HG02798 (cell line): ENCODE data around the gene CD163.
"Not testable (repeated sequence)": the region's sequence is repeated elsewhere in the genome, so short reads cannot be mapped to it uniquely, and the experiment has no call there.

ENCODE experiments used
- ATAC-seq: cut with Tn5 transposase; IDR thresholded peaks from one replicate; pipeline ENCODE4 v1.9.1; 2021; ENCODE audit warnings: mild to moderate bottlenecking; ENCODE audit not compliant: unreplicated experiment, poor library complexity

The CD163 gene

GRCh38 chr12:7503686-7504415 lies at the start of gene CD163:
CD163 (minus strand) TSS chr12:7503777; CDS start chr12:7503690, 87 bp downstream.
- ATAC-seq = no peak

DNA sequence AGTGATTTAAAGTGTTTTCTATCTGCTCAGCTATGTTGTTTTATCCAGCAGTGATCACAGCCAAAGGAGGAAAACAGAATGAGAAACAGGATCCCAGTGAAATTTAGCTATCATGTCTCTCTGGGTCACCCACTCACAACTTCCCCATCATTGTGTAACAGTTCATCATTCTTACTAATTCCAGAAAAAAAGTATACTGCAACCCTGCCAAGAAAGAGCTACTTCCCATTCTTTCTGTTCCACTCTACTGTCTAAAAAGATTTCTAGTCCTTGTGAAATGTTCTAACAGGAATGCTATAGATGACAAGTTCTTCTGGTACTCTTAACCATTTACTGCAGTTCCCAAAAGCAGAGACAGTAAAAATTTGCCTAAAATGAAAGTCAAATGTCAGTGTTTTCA lies 39.2 kb upstream of the CD163 start:
- ATAC-seq = no peak

- no peak for ATAC-seq
These were observed 38.5 kb upstream of the CD163 start for GRCh38 chr12:7542046-7542445.

- no peak for ATAC-seq
These were observed 10.8 kb upstream of the CD163 start for GRCh38 chr12:7514416-7514815.

- no peak for ATAC-seq
These were observed 9.0 kb upstream of the CD163 start for GRCh38 chr12:7512553-7512952.

- not testable (repeated sequence) for ATAC-seq
These were observed 6.4 kb upstream of the CD163 start for GRCh38 chr12:7509793-7510470.

- no peak for ATAC-seq
These were observed 965 bp downstream of the CD163 start for GRCh38 chr12:7502612-7503011.

DNA sequence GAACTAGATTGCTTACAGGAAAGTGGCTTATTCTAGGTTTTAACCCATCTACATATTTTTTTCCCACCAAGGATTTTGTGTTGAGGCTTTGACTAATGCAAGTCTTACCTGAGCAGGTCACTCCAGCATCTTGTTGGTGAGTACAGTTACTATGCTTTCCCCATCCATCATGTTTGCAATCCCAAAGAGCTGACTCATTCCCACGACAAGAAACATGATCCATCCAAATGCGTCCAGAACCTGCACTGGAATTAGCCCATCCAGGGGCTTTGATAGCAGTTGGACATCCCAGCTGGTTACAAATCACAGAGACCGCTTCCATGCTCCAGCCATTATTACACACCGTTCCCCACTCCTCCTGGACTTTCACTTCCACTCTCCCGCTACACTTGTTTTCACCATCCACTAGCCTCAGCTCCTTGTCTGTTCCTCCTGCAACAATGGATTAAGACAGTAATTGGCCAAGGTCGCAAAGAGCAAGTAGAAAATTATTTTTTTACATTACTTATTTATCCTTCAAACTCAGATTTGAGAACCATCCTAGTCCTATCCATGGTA lies 2.5 kb downstream of the CD163 start:
- ATAC-seq = no peak

- no peak for ATAC-seq
These were observed 3.9 kb downstream of the CD163 start for GRCh38 chr12:7499636-7500035.

DNA sequence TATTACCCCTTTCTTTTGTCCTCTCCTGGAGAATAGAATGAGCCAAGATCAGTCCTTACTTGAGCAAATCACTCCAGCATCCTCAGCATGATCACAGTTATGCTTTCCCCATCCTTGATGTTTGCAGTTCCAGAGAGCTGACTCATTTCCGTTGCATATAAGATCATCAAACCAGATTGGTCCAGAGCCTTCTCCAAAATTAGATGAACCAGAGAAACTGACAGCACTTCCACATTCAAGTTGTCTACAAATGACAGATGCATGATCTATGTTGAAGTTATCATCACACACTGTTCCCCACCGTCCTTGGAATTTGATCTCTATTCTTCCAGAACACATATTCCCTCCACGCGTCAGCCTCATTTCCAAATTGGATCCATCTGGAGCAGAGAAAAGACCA lies 4.8 kb downstream of the CD163 start:
- ATAC-seq = no peak

GRCh38 chr12:7497661-7498060 lies 5.9 kb downstream of the CD163 start:
- no peak for ATAC-seq

DNA sequence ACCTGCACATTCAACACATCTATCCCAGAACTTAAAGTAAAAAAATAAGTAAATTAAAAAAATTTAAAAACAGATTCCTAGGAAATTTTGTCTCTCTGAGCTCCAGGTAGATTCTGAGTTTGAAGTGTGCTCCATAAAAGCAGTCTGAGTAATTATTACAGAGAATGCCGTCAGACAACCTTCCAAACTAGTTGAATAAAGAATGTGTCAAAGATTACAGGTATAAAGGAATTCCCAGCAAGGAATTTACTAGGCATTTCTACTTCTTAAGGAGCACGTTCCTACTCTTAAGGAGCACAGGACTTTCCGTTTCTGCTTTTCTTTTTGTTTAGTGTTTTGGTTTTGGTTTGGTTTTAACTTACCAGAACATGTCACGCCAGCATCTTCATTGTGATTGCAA lies 7.1 kb downstream of the CD163 start:
- no peak for ATAC-seq

GRCh38 chr12:7495136-7495535 lies 8.4 kb downstream of the CD163 start:
- no peak for ATAC-seq

DNA sequence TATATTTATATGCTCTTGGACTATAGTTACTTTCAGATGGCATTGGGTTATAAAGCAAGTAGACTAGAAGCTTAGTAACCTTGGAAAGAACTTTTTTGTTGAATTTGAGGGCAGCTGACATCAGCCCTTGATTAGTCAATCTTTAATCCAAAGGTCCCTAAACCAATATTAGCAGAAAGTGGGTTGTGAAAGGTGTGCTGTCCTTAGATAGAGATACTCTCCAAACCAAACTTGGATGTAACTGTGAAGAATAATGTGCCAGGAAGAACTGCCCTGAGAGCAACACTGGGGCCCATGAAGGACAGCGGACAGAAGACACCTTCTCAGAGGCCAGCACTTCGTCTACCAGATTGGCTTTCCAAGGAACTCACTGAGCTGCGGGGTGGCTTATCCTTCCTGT lies 10.6 kb downstream of the CD163 start:
- ATAC-seq = no peak

DNA sequence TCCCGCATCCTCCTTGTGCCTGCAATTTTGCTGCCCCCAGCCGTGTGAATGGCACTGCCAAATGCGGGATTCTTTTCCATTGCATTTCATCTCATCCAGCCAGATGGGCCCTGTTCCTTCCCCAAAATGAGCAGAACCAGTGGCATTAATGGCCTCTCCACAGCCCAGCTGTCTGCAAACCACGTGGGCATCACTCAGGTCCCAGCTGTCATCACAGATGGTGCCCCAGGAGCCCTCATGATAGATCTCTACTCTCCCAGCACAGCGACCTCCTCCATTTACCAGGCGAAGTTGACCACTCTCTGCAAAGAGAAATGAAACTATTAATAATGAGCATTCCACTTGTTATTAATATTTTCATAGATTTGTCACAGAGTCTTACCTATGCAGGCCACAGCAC lies 17.1 kb downstream of the CD163 start:
- ATAC-seq = no peak

- no peak for ATAC-seq
These were observed 18.5 kb downstream of the CD163 start for GRCh38 chr12:7485095-7485494.

GRCh38 chr12:7483343-7483742 lies 20.2 kb downstream of the CD163 start:
- no peak for ATAC-seq

GRCh38 chr12:7479771-7480170 lies 23.8 kb downstream of the CD163 start:
- no peak for ATAC-seq

- no peak for ATAC-seq
These were observed 31.5 kb downstream of the CD163 start for GRCh38 chr12:7472060-7472459.

DNA sequence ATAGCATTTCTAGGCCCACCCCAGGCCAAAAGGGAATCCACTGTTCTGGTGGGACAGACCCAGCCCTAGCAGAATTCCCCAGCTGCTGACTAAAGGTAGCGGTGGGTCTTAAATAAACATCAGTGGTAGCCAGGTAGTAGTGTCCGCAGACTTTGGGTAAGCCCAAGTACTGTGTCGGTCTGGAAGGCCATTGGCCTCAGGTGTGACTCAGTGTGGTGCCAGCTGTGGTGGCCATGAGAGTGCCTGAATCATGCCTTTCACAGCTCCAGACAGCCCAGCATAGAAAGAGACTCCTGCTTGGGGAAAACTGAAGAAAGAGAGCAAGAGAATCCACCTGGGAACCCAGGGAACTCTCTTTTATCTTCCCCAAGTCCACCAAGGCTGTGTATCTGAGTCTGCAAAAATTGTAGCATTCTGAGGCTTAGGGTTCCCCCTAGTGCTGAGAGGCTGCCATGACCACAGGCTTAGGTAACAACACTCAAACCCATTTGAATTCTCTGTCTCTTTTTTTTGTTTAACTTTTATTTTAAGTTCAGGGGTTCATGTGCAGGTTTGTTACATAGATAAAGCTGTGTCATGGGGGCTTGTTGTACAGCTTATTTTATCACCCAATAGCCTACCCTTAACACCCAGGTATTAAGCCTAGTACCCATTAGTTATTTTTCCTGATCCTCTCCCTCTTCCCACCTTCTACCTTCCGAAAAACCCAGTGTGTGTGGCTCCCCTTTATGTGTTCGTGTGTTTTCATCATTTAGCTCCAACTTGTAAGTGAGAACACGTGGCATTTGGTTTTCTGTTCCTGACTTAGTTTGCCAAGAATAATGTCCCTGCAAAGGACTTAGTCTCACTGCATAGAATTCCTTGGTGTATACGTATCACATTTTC lies 43.0 kb downstream of the CD163 start:
- ATAC-seq = peak; percentile 60

GRCh38 chr12:7459973-7460372 lies 43.6 kb downstream of the CD163 start:
- ATAC-seq = no peak
